ENCODE data around the gene SERINC2. TPM values are rescaled to one million over a fixed set of nuclear protein-coding genes. Genes with fewer than 3 reads are reported as not detected.

SERINC2 gene
- polyA plus RNA-seq, 1 donor (not counting 4 experiments of a cell fraction or from before 2014, with no cell fraction given) = 171 TPM

DNA sequence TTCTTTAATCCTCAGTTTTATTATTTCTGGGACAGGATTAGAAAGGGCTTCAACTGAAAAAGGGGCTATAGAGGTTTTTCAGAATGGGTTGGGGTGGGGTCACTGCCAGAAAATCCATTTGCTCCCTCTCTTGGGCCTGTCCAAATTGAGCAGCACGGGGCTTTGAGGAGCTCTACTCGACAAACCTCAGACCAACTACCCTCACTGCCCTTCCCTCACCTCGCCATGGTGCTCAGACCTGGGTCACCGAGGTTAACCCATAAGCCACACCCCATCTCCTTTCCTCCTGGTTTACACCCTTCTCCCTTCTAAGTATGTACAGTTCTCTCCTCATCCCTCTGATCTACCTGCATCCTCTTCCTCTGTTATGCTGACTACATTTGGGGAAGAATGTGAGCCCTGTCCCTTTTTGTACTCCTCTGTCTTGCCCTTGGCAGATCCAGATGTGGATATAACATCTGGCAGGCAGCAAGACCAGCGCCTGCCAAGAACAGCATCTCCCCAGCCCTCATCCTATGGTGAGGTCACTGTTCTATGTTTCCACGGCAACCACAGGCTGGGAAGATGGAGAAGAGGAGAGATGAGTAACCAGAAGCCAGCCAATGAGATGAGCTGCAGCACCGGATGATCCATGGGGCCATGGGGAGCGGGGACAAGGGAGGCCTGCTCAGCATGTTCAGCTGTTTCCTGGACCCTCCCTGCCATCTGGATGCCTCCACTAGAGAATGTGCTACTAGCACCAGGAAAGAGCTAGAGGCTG lies 36.5 kb upstream of the SERINC2 start:
- H3K4me2 ChIP-seq (ENCODE audit: control insufficient read depth, extremely low read depth, insufficient read depth, low read depth, low read length) = no peak overlapping the region
- TF ChIP-seq, protein P1, sequence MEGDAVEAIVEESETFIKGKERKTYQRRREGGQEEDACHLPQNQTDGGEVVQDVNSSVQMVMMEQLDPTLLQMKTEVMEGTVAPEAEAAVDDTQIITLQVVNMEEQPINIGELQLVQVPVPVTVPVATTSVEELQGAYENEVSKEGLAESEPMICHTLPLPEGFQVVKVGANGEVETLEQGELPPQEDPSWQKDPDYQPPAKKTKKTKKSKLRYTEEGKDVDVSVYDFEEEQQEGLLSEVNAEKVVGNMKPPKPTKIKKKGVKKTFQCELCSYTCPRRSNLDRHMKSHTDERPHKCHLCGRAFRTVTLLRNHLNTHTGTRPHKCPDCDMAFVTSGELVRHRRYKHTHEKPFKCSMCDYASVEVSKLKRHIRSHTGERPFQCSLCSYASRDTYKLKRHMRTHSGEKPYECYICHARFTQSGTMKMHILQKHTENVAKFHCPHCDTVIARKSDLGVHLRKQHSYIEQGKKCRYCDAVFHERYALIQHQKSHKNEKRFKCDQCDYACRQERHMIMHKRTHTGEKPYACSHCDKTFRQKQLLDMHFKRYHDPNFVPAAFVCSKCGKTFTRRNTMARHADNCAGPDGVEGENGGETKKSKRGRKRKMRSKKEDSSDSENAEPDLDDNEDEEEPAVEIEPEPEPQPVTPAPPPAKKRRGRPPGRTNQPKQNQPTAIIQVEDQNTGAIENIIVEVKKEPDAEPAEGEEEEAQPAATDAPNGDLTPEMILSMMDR (optimal IDR thresholded peaks at IDR 0.05 in 1 of 3, IDR thresholded peaks at IDR 0.05 in 1 of 3, conservative IDR thresholded peaks at IDR 0.05 in 1 of 3; ENCODE audit: extremely low read depth in 1 of 3, insufficient read depth in 2 of 3, low read length in 3 of 3) = no peak
- TF ChIP-seq EZH2 (IDR thresholded peaks at IDR 0.05; ENCODE audit: low read length) = no peak
- H3K79me2 ChIP-seq (ENCODE audit: control insufficient read depth, insufficient read depth, low read length) = no peaks in the 10 kb centered on the region
- H3K36me3 ChIP-seq (ENCODE audit: control insufficient read depth in 2 of 2, extremely low read depth in 1 of 2, insufficient read depth in 2 of 2, low read length in 2 of 2) = no peaks in the 10 kb centered on the region
- no peak overlapping the region for H2AFZ ChIP-seq (ENCODE audit: control insufficient read depth, low read length)
- no peak overlapping the region for H3K4me3 ChIP-seq (ENCODE audit: control insufficient read depth in 2 of 3, extremely low read depth in 1 of 3, insufficient read depth in 2 of 3, low read depth in 1 of 3, low read length in 3 of 3)
- H4K20me1 ChIP-seq (ENCODE audit: control insufficient read depth, extremely low read depth, insufficient read depth, low read length) = no peaks in the 10 kb centered on the region
- dilution Hi-C loops (cut with MboI; ENCODE audit: extremely low pct_ligation_motif_present, low sequenced_read_pairs) = no loop called here
- no peaks in the 10 kb centered on the region for H3K9me1 ChIP-seq (ENCODE audit: control insufficient read depth, extremely low read depth, insufficient read depth, low read length)
- FAIRE-seq = peak; percentile 52
- peak; percentile 78 for DNase-seq (ENCODE audit: low read depth, low spot score)
- no peaks in the 10 kb centered on the region for H3K27me3 ChIP-seq (ENCODE audit: control insufficient read depth, extremely low read depth, insufficient read depth, low read length)
- H3K9me3 ChIP-seq (ENCODE audit: control insufficient read depth, low read depth, low read length) = no peaks in the 10 kb centered on the region
- H3K4me1 ChIP-seq (ENCODE audit: control insufficient read depth, extremely low read depth, insufficient read depth, low read length) = peaks cover 19% of the 10 kb centered on the region
- H3K9ac ChIP-seq (ENCODE audit: control insufficient read depth, extremely low read depth, insufficient read depth, low read length) = no peak overlapping the region
- H3K27ac ChIP-seq (ENCODE audit: control insufficient read depth, insufficient read depth, low read length) = no peak overlapping the region

- peaks cover 19% of the 10 kb centered on the region for H3K4me1 ChIP-seq (ENCODE audit: control insufficient read depth, extremely low read depth, insufficient read depth, low read length)
- TF ChIP-seq, protein P1 (optimal IDR thresholded peaks at IDR 0.05 in 1 of 3, IDR thresholded peaks at IDR 0.05 in 1 of 3, conservative IDR thresholded peaks at IDR 0.05 in 1 of 3; ENCODE audit: extremely low read depth in 1 of 3, insufficient read depth in 2 of 3, low read length in 3 of 3) = no peak
- TF ChIP-seq EZH2 (IDR thresholded peaks at IDR 0.05; ENCODE audit: low read length) = no peak
- H3K27ac ChIP-seq (ENCODE audit: control insufficient read depth, insufficient read depth, low read length) = no peak overlapping the region
- H2AFZ ChIP-seq (ENCODE audit: control insufficient read depth, low read length) = no peak overlapping the region
- no peak overlapping the region for H3K4me3 ChIP-seq (ENCODE audit: control insufficient read depth in 2 of 3, extremely low read depth in 1 of 3, insufficient read depth in 2 of 3, low read depth in 1 of 3, low read length in 3 of 3)
- H3K9me3 ChIP-seq (ENCODE audit: control insufficient read depth, low read depth, low read length) = no peaks in the 10 kb centered on the region
- H3K36me3 ChIP-seq (ENCODE audit: control insufficient read depth in 2 of 2, extremely low read depth in 1 of 2, insufficient read depth in 2 of 2, low read length in 2 of 2) = no peaks in the 10 kb centered on the region
- H3K9me1 ChIP-seq (ENCODE audit: control insufficient read depth, extremely low read depth, insufficient read depth, low read length) = no peaks in the 10 kb centered on the region
- H3K4me2 ChIP-seq (ENCODE audit: control insufficient read depth, extremely low read depth, insufficient read depth, low read depth, low read length) = no peak overlapping the region
- DNase-seq (ENCODE audit: low read depth, low spot score) (no peak), FAIRE-seq (no peak)
- no peaks in the 10 kb centered on the region for H4K20me1 ChIP-seq (ENCODE audit: control insufficient read depth, extremely low read depth, insufficient read depth, low read length)
- H3K9ac ChIP-seq (ENCODE audit: control insufficient read depth, extremely low read depth, insufficient read depth, low read length) = no peak overlapping the region
- H3K79me2 ChIP-seq (ENCODE audit: control insufficient read depth, insufficient read depth, low read length) = no peaks in the 10 kb centered on the region
- dilution Hi-C loops (cut with MboI; ENCODE audit: extremely low pct_ligation_motif_present, low sequenced_read_pairs) = no loop called here
- H3K27me3 ChIP-seq (ENCODE audit: control insufficient read depth, extremely low read depth, insufficient read depth, low read length) = no peaks in the 10 kb centered on the region
Observed at GRCh38 chr1:31377364-31377863, 35.6 kb upstream of the SERINC2 start.
